ENCODE data around the gene OR10Z1.

DNA sequence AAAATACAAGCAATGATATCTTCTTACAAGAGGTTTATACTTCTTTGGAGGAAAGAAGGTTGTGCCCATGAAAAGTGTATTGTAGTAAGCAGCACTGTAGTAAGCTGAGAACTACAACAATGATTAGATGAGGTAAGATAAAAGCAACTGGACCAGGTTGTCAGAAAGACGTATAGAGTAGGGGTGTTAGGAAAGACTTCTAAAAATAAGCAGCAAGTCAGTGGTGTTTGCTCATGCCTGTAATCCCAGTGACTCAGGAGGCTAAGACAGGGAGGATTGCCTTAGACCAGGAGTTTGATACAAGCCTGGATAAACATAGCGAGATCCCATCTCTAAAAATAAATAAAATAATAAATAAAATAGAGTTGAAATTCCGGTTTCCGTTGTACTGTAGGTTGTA is 21.1 kb upstream of the OR10Z1 start:
- TF ChIP-seq CTCF (conservative IDR thresholded peaks at IDR 0.05 in 1 of 2, IDR thresholded peaks at IDR 0.05 in 1 of 2; ENCODE audit: extremely low read depth in 1 of 2, insufficient read depth in 1 of 2, low read depth in 1 of 2, low read length in 2 of 2) (no peak), EZH2 (IDR thresholded peaks at IDR 0.05; ENCODE audit: borderline replicate concordance, low read length) (no peak)
